WI38 (cell line): Measurements from ENCODE around the gene COL4A6.

ENCODE experiments used
- H3K4me3 ChIP-seq: 2 replicates; pipeline ENCODE4 v1.5.1; 2011; ENCODE audit warnings: low read depth, mild to moderate bottlenecking, control low read depth, low read length
- CTCF ChIP-seq: IDR thresholded peaks from 2 replicates; pipeline ENCODE4 v1.5.1; 2012; ENCODE audit warnings: low read depth, mild to moderate bottlenecking, control low read depth, low read length

COL4A6 gene

GRCh38 chrX:108349210-108349609 is 89.0 kb downstream of the COL4A6 start:
- no peak overlapping the region for H3K4me3 ChIP-seq
- no peak for TF ChIP-seq CTCF

DNA sequence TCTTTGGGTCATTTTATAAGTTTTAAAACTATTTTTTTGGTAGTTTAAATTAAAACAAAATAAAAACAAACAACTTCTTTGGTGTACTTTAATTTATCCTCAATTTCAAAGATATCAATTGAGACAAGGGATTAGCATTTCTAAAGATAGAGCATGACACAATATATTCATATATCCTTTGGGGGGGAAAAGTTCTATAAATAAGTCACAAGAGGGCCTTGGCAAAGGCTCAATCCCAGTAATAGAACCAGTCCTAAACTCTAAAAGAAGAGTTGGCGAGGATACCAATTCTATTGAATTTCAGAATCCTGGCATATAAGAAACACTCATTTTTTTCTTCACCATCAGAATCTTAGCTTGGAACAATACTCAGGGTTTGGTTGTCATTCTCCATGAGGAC is 89.7 kb downstream of the COL4A6 start:
- no peak for TF ChIP-seq CTCF
- no peak overlapping the region for H3K4me3 ChIP-seq

- no peak for TF ChIP-seq CTCF
- H3K4me3 ChIP-seq: no peak overlapping the region
These were observed 90.4 kb downstream of the COL4A6 start for GRCh38 chrX:108347800-108348199.

DNA sequence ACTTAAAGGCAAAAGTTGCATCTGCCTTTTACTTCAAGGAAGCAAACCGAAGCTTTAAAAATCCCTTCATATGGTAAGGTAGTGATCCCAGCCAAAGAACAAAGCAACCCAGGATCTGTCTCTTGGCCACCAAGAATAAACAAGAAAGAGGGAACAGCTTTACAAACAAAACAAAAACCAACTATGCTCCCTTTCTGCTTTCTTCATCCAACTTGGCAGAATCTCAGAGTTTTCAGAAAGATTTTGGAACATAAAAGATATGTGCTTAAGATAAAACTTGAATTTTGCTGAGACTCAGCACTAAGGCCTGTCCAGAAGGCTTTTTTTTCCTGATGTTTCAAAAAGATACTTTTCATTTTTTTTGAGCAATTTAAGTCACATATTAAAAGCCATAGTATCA is 94.0 kb downstream of the COL4A6 start:
- H3K4me3 ChIP-seq: no peak overlapping the region
- TF ChIP-seq CTCF: no peak

DNA sequence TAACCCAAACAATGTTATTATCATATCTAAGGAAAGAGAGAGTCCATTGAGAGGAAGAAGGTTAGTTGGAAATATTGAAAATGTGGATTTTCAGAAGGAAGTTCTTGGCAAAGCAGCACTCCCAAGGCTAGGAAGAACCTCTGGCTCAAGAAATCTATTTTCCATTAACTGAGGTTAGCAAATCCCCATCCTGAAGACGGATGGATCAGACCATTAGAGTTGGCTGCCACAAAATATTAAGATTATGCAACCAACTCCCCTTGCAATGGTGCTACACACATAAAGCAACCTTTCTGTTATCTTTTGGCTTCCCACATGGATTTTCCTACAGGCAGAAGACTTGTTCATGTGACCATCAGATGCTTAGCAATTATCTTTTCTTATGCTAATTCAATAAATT is 96.3 kb downstream of the COL4A6 start:
- TF ChIP-seq CTCF: no peak
- H3K4me3 ChIP-seq: no peak overlapping the region

DNA sequence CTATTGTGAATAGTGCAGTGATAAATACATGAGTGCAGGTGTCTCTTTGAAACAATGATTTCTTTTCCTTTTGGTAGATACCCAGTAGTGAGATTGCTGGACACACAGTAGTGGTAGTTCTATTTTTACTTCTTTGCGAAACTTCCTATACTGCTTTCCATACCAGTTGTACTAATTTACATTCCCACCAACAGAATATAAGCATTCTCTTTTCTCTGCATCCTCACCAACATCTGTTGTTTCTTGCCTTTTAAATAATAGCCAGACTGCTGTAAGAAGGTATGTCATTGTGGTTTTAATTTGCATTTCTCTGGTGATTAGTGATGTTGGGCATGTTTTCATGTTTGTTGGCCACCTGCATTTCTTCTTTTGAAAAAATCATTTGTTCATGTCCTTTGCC is 105.9 kb downstream of the COL4A6 start:
- H3K4me3 ChIP-seq: no peak overlapping the region
- TF ChIP-seq CTCF: no peak

DNA sequence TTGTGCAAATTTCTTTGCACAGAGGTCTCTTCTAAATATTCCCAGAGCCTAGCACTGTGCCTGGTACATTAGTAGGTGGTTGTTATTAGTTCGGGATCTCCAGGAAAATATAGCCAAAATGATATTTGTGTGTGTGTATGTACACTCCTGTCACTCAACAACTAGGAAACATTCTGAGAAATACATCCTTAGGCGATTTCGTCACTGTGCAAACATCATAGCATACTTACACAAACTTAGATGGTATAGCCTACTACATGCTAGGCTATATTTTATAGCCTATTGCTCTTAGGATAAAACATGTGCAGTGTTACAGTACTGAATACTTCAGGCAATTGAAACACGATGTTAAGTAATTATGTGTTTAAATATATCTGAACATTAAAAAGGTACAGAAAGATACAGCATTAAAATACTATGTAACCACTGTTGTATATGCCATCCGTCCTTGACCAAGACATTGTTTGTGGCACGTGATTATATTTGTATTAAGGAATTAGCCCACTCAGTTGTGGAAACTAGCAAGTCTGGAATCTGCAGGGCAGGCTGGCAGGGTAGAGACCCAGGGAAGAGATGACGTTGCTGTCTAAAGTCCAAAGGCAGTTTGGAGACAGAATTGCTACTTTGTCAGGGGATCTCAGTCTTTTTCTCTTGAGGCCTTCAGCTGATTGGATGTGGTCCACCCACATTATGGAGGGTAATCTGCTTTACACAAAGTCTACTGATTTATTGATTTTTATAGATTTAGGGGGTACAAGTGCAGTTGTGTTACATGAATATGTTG is 106.9 kb downstream of the COL4A6 start:
- no peak overlapping the region for H3K4me3 ChIP-seq
- TF ChIP-seq CTCF: no peak
